ENCODE data around the gene CBFA2T2. TPM values are rescaled to one million over a fixed set of nuclear protein-coding genes. Genes with fewer than 3 reads are reported as not detected.
A peak's percentile ranks its signal among the peaks of the same experiment; 100 is the strongest.
"Not testable (repeated sequence)": the region's sequence is repeated elsewhere in the genome, so short reads cannot be mapped to it uniquely, and the experiment has no call there.

CBFA2T2 gene
- total and polyA plus RNA-seq, 8 donors, result 2.9 to 29.9 (median 12.0) TPM

DNA sequence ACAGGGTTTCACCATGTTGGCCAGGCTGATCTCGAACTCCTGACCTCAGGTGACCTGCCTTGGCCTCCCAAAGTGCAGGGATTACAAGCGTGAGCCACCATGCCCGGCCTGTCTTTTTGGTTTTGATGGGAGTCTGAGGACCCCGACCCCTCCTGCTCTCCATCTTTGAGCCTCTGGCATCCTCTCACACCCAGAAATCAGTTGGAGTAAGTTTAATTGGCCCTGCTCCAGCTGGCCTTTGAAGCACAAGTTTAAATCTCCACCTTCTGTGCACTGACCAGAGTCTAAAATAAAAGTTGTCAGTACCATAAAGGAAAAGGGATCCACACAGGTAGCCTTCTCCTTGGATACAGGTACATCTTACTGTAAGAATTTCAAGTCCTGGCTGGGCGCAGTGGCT is 156.3 kb downstream of the CBFA2T2 start:
- H3K36me3 ChIP-seq, result peaks cover 13 to 50% (median 48%) of the 10 kb centered on the region in 4 donors
- no peaks in the 10 kb centered on the region for H3K9me3 ChIP-seq
- no peak overlapping the region for H3K4me3 ChIP-seq
- H3K27me3 ChIP-seq, result no peaks in the 10 kb centered on the region
- no peak for DNase-seq
- 84 to 94% (median 87%) methylated on average over 5 of the region's 5 CpGs for WGBS, 5 donors
- intact Hi-C loops (cut with DNase I; ENCODE audit: low total_unique reads), result no loop called here
- H3K27ac ChIP-seq, result peak overlapping the region in 2 of 5 donors; percentile 11 to 78
- no peak for TF ChIP-seq EP300 (IDR thresholded peaks at IDR 0.05)
- TF ChIP-seq POLR2A (IDR thresholded peaks at IDR 0.05), result no peak
- TF ChIP-seq, protein P1, sequence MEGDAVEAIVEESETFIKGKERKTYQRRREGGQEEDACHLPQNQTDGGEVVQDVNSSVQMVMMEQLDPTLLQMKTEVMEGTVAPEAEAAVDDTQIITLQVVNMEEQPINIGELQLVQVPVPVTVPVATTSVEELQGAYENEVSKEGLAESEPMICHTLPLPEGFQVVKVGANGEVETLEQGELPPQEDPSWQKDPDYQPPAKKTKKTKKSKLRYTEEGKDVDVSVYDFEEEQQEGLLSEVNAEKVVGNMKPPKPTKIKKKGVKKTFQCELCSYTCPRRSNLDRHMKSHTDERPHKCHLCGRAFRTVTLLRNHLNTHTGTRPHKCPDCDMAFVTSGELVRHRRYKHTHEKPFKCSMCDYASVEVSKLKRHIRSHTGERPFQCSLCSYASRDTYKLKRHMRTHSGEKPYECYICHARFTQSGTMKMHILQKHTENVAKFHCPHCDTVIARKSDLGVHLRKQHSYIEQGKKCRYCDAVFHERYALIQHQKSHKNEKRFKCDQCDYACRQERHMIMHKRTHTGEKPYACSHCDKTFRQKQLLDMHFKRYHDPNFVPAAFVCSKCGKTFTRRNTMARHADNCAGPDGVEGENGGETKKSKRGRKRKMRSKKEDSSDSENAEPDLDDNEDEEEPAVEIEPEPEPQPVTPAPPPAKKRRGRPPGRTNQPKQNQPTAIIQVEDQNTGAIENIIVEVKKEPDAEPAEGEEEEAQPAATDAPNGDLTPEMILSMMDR (IDR thresholded peaks at IDR 0.05), result no peak
- no peak for TF ChIP-seq POLR2AphosphoS5 (IDR thresholded peaks at IDR 0.05)
- peaks cover 31 to 40% (median 39%) of the 10 kb centered on the region in 4 donors for H3K4me1 ChIP-seq

DNA sequence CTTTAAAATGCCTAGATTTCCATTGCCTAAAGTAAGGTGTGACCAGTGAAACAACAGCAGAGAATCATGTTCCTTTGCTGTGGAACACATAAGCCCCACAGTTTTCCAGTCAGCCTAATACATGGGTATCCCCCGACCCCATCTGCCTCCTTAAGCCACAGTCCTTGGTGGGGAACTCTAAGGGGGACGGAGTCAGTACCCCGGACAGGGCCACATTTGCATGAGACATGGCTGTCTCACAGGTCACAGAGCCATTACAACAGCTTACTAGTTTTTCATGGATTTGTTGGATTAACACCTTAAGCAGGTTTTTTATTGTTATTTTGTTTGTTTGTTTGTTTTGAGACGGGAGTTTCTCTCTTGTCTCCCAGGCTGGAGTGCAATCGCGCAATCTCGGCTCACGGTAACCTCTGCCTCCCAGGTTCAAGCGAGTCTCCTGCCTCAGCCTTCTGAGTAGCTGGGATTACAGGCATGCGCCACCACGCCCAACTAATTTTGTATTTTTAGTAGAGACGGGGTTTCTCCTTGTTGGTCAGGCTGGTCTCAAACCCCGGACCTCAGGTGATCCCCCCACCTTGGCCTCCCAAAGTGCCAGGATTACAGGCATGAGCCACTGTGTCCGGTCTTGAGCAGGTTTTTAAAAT is 157.2 kb downstream of the CBFA2T2 start:
- Histone ChIP-seq H3K36me3 (peaks cover 13 to 42% (median 40%) of the 10 kb centered on the region in 4 donors), H3K27ac (peak overlapping the region; percentile 68 to 78 (median 74)), H3K4me1 (peaks cover 37 to 49% (median 45%) of the 10 kb centered on the region in 4 donors), H3K4me3 (peak overlapping the region in 1 of 4 donors; percentile 4)
- intact Hi-C loops (cut with DNase I; ENCODE audit: low total_unique reads); DNase-seq; H3K27me3 ChIP-seq; H3K9me3 ChIP-seq: not testable (repeated sequence)
- 39 to 50% (median 49%) methylated on average over 14 of the region's 14 CpGs for WGBS, 5 donors

DNA sequence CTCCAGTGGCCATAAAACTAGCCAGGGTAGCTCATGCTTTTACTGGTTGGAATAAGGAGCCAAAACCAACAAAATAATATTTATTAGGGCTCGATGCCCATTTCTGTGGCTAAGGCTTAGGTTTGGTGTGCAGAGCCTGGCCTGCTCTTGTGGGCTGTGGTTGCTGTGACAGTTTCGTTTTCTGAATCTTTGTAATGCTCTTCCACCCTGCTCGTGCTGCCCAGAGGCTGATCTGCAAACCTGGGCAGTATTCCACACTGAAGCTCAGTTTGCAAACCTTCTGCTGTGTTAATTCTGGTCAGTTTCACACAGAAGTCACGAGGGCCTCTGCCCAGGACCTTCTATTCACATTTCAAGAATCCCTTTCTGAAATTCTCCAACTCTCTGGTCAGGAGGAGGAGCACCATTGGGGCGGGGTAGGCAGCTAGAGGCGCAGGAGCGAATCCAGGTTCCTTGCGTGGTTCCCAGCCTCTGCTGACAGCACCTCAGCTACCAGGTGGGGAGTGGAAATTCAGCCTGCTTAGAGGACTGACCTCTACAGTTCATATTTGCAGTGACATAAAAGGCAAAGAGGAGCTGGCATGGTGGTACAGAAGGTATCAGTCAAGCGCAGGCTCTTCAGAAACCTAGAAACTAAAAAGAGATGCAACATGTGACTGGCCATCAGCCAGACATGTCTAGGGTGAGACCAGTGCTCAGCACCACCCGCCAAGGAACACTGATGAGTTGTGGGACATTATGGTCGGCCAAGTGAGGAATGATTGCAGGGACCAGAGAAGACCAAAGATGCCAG is 157.9 kb downstream of the CBFA2T2 start:
- Histone ChIP-seq H3K9me3 (no peaks in the 10 kb centered on the region), H3K27me3 (no peaks in the 10 kb centered on the region), H3K27ac (peak overlapping the region; percentile 68 to 78 (median 74)), H3K36me3 (peaks cover 13 to 34% (median 33%) of the 10 kb centered on the region in 4 donors), H3K4me1 (peaks cover 39 to 55% (median 49%) of the 10 kb centered on the region in 4 donors), H3K4me3 (peak overlapping the region in 1 of 4 donors; percentile 4)
- DNase-seq, result peak; percentile 7 to 59
- peak in 2 of 3 donors; percentile 19 to 35 for TF ChIP-seq POLR2AphosphoS5 (IDR thresholded peaks at IDR 0.05)
- TF ChIP-seq, protein P1 (IDR thresholded peaks at IDR 0.05), result peak in 1 of 7 experiments; percentile 4
- no peak for TF ChIP-seq EP300 (IDR thresholded peaks at IDR 0.05)
- intact Hi-C loops (cut with DNase I; ENCODE audit: low total_unique reads), result no loop called here
- WGBS, 5 donors, result 36 to 65% (median 48%) methylated on average over 11 of the region's 11 CpGs

DNA sequence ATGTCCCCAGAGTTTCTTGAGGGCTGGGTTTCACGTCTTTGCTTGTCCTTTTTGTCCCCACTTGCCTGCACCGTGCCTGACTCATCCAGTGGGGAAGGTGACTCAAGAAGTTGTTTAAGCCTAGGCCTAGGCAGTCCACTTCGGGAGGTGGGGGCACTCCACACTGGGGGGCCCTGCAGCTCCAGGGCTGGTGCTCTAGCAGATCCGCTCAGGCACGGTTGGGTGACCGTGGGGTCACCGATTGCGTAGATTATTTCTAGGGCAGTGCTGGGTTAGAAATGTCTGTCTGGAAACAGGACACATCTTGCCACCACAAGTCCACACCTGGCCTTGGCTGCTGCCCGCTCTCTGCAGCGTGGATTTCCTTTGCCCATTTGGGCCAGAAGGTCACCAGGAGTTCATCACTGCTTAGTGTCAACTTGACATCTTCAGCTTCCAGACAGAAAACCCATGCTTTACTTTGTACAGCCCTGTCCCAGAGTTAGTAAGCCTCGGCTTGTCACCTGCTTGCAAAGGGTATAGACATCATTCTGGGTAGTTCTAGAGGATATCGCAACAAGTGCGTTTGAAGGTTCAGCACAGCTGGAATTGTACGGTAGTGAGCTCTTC is 158.6 kb downstream of the CBFA2T2 start:
- H3K27ac ChIP-seq, result peak overlapping the region; percentile 55 to 78 (median 74)
- WGBS, 5 donors, result 68 to 75% (median 73%) methylated on average over 14 of the region's 14 CpGs
- peak overlapping the region in 1 of 4 donors; percentile 4 for H3K4me3 ChIP-seq
- no peak for TF ChIP-seq POLR2A (IDR thresholded peaks at IDR 0.05)
- intact Hi-C loops (cut with DNase I; ENCODE audit: low total_unique reads), result no loop called here
- DNase-seq, result peak in 1 of 2 donors; percentile 31
- no peaks in the 10 kb centered on the region for H3K9me3 ChIP-seq
- H3K36me3 ChIP-seq, result peaks cover 13 to 28% (median 26%) of the 10 kb centered on the region in 4 donors
- peaks cover 46 to 62% (median 56%) of the 10 kb centered on the region in 4 donors for H3K4me1 ChIP-seq
- H3K27me3 ChIP-seq, result no peaks in the 10 kb centered on the region

DNA sequence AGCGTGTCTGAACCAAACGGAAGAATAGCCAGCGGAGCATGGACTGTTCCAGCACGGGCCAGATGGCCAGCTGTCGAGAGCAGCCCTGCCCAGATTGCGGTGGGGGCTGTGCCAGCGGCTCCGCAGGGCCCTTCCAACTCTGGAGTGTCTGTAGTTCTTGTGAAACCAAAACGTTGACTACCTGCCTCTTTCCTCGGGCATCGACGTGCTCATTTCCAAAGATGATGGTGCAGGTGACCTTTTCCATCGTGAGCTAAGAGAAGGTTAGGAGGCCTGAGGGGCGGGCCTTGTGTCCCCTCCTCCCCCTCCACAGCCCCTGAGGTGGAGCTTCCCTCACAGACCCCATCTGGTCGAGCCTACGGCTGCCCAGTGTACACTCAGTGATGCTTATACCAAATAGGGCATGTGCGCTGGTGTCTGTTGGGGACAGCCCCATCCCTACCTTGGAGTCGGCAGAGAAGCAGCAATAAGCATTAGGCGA is 159.3 kb downstream of the CBFA2T2 start:
- TF ChIP-seq POLR2AphosphoS5 (IDR thresholded peaks at IDR 0.05) (no peak), EP300 (IDR thresholded peaks at IDR 0.05) (no peak), POLR2A (IDR thresholded peaks at IDR 0.05) (no peak)
- TF ChIP-seq, protein P1 (IDR thresholded peaks at IDR 0.05), result no peak
- H3K4me1 ChIP-seq, result peaks cover 54 to 69% (median 63%) of the 10 kb centered on the region in 4 donors
- DNase-seq, result peak; percentile 63 to 71
- 41 to 64% (median 53%) methylated on average over 18 to 19 of the region's 19 CpGs for WGBS, 5 donors
- intact Hi-C loops (cut with DNase I; ENCODE audit: low total_unique reads), result no loop called here
- H3K36me3 ChIP-seq, result peaks cover 10 to 22% (median 20%) of the 10 kb centered on the region in 4 donors
- H3K27ac ChIP-seq, result peak overlapping the region; percentile 4 to 78 (median 74)
- H3K4me3 ChIP-seq, result peak overlapping the region in 1 of 4 donors; percentile 18
- H3K27me3 ChIP-seq, result no peaks in the 10 kb centered on the region
- H3K9me3 ChIP-seq, result no peaks in the 10 kb centered on the region

Measured in stomach (tissue), 9 donors.